Measurements from ENCODE around the gene PIK3CD.

- TF ChIP-seq, protein P1, sequence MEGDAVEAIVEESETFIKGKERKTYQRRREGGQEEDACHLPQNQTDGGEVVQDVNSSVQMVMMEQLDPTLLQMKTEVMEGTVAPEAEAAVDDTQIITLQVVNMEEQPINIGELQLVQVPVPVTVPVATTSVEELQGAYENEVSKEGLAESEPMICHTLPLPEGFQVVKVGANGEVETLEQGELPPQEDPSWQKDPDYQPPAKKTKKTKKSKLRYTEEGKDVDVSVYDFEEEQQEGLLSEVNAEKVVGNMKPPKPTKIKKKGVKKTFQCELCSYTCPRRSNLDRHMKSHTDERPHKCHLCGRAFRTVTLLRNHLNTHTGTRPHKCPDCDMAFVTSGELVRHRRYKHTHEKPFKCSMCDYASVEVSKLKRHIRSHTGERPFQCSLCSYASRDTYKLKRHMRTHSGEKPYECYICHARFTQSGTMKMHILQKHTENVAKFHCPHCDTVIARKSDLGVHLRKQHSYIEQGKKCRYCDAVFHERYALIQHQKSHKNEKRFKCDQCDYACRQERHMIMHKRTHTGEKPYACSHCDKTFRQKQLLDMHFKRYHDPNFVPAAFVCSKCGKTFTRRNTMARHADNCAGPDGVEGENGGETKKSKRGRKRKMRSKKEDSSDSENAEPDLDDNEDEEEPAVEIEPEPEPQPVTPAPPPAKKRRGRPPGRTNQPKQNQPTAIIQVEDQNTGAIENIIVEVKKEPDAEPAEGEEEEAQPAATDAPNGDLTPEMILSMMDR (IDR thresholded peaks at IDR 0.05), result no peak
- TF ChIP-seq POLR2A (IDR thresholded peaks at IDR 0.05), result no peak
Measured at GRCh38 chr1:9716404-9717192, 65.1 kb downstream of the PIK3CD start.
